HepG2 (cell line): ENCODE results near the gene POU3F1. TPM values are rescaled to one million over a fixed set of nuclear protein-coding genes. Genes with fewer than 3 reads are reported as not detected.

Source experiments
- GTF3A ChIP-seq: sonication (generic); formaldehyde crosslinking; conservative IDR thresholded peaks from 2 replicates; pipeline ENCODE4 v1.4.0; 2020; ENCODE audit warnings: mild to moderate bottlenecking, missing genetic modification reagents
- HDAC1 ChIP-seq: sonication (generic); formaldehyde crosslinking; IDR thresholded peaks from 2 replicates; pipeline ENCODE4 v1.5.1; 2020; ENCODE audit warnings: mild to moderate bottlenecking, missing genetic modification reagents
- MAFG ChIP-seq: sonication (generic); formaldehyde crosslinking; IDR thresholded peaks from 2 replicates; pipeline ENCODE4 v1.5.1; 2020; ENCODE audit warnings: mild to moderate bottlenecking, missing genetic modification reagents
- MLLT10 ChIP-seq: sonication (generic); formaldehyde crosslinking; IDR thresholded peaks from 2 replicates; pipeline ENCODE4 v1.4.0; 2020; ENCODE audit warnings: missing genetic modification reagents
- PHF8 ChIP-seq: sonication (generic); formaldehyde crosslinking; IDR thresholded peaks from 2 replicates; pipeline ENCODE4 v1.5.0; 2020; ENCODE audit warnings: missing genetic modification reagents
- PPARG ChIP-seq: conservative IDR thresholded peaks from 2 replicates; pipeline ENCODE4 v1.6.1; 2016; ENCODE audit warnings: missing biosample characterization, missing genetic modification reagents
- SMC3 ChIP-seq: IDR thresholded peaks from 2 replicates; pipeline ENCODE4 v1.6.1; 2011; ENCODE audit warnings: low read length, improper control_type of control experiment
- TRIM24 ChIP-seq: sonication (generic); formaldehyde crosslinking; IDR thresholded peaks from 2 replicates; pipeline ENCODE4 v1.8.0; 2022; ENCODE audit warnings: mild to moderate bottlenecking, missing genetic modification reagents
- ZNF607 ChIP-seq: sonication (generic); formaldehyde crosslinking; IDR thresholded peaks from 2 replicates; pipeline ENCODE4 v1.5.1; 2020; ENCODE audit warnings: missing genetic modification reagents, mild to moderate bottlenecking, borderline replicate concordance
- ZNF629 ChIP-seq: sonication (generic); formaldehyde crosslinking; conservative IDR thresholded peaks from 2 replicates; pipeline ENCODE4 v1.5.0; 2020; ENCODE audit warnings: missing genetic modification reagents
- ZNF747 ChIP-seq: sonication (generic); formaldehyde crosslinking; IDR thresholded peaks from 2 replicates; pipeline ENCODE4 v1.8.1; 2023; ENCODE audit warnings: missing genetic modification reagents, mild to moderate bottlenecking, borderline replicate concordance
- polyA plus RNA-seq, 8 experiments: library from polyadenylated mRNA; depleted of rRNA in 3 of 8; stranded (reverse) in 7 of 8; unstranded in 1 of 8; fragments of >200 nt; fragmentation: Illumina TruSeq in 4 of 8; extraction: Trizol in 4 of 8; gene quantifications; 2 replicates each; pipeline versions ENCODE4 v1.2.1 to v1.2.3, GENCODE V29; 2011 to 2016; ENCODE audit warnings: low read depth in 4 of 8, missing spikeins in 1 of 8, mixed read lengths in 1 of 8; ENCODE audit not compliant: insufficient read depth in 1 of 8
- total RNA-seq, 5 experiments: library from RNA; depleted of rRNA; stranded (reverse); fragments of >200 nt; fragmentation: Illumina TruSeq; extraction: Trizol; gene quantifications; 2 replicates each; pipeline ENCODE4 v1.2.3, GENCODE V29; 2016; ENCODE audit warnings: low read depth in 1 of 5
- TF ChIP-seq, protein P1 (sequence below): sonication (generic); formaldehyde crosslinking; IDR thresholded peaks from 2 replicates; pipeline ENCODE4 v1.4.0; 2020; ENCODE audit warnings: missing genetic modification reagents
- TF ChIP-seq, protein P2 (sequence below): sonication (generic); formaldehyde crosslinking; IDR thresholded peaks from 2 replicates; pipeline ENCODE4 v1.4.0; 2020; ENCODE audit warnings: mild to moderate bottlenecking, low read depth, missing genetic modification reagents
- TF ChIP-seq, protein P3 (sequence below): sonication (generic); formaldehyde crosslinking; IDR thresholded peaks from 2 replicates; pipeline ENCODE4 v1.4.0; 2020; ENCODE audit warnings: missing genetic modification reagents
- TF ChIP-seq, protein P4 (sequence below): sonication (generic); formaldehyde crosslinking; IDR thresholded peaks from 2 replicates; pipeline ENCODE4 v1.4.0; 2020; ENCODE audit warnings: missing genetic modification reagents
- TF ChIP-seq, protein P5 (sequence below): sonication (generic); formaldehyde crosslinking; IDR thresholded peaks from 2 replicates; pipeline ENCODE4 v1.5.0; 2020; ENCODE audit warnings: mild to moderate bottlenecking, missing genetic modification reagents
- TF ChIP-seq, protein P6 (sequence below): sonication (generic); formaldehyde crosslinking; IDR thresholded peaks from 2 replicates; pipeline ENCODE4 v1.9.0; 2022; ENCODE audit warnings: missing genetic modification reagents, mild to moderate bottlenecking, borderline replicate concordance

The POU3F1 gene
- total and polyA plus RNA-seq, 2 of the 13 experiments (the other 11 are each of a cell fraction or from before 2014, with no cell fraction given) = not detected

DNA sequence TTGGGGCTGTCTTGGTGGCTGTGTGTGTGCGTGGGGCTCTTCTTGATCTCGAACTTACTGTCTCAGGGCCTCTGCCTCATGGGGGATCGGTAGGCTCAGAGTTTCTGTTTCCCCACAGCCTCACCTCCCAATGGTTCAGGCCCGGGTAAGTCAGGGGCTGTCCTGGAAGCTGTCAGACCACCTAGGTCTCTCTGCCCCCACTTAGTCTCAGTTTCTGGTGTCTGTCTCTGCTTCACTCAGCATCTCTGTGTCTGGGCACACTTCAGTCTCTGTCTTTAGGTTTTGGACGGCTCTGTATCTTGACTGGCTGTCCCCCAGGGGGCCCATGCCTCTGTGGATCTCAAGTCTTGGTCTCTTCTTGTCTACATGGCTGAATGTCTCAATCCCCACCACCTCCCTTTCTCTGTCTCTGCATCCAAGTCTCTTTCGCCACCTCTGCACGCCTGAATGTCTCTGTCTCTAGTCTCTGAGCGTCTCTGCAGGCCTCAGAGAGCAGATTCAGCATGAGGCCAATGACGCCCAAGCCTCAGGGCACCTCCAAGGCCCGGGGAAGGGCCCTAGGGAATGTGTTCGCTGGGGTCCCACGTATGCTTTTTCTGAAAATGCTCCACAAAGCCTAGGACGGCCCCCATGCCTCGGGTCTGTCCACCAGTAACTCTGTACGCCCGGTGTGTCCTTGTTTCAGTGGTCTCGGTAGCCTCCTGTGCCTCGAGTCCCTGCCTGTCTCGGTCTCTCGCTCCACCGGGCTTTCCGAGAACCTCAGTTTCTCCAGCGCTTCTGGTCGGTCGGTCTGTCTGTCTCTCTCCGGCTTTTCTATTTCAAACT, 42.1 kb downstream of the POU3F1 start (continued):
- TF ChIP-seq, protein P1, sequence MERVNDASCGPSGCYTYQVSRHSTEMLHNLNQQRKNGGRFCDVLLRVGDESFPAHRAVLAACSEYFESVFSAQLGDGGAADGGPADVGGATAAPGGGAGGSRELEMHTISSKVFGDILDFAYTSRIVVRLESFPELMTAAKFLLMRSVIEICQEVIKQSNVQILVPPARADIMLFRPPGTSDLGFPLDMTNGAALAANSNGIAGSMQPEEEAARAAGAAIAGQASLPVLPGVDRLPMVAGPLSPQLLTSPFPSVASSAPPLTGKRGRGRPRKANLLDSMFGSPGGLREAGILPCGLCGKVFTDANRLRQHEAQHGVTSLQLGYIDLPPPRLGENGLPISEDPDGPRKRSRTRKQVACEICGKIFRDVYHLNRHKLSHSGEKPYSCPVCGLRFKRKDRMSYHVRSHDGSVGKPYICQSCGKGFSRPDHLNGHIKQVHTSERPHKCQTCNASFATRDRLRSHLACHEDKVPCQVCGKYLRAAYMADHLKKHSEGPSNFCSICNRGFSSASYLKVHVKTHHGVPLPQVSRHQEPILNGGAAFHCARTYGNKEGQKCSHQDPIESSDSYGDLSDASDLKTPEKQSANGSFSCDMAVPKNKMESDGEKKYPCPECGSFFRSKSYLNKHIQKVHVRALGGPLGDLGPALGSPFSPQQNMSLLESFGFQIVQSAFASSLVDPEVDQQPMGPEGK (CRISPR knock-in tag) = no peak
- TF ChIP-seq HDAC1 = no peak
- TF ChIP-seq GTF3A (CRISPR knock-in tag) = no peak
- TF ChIP-seq, protein P2, sequence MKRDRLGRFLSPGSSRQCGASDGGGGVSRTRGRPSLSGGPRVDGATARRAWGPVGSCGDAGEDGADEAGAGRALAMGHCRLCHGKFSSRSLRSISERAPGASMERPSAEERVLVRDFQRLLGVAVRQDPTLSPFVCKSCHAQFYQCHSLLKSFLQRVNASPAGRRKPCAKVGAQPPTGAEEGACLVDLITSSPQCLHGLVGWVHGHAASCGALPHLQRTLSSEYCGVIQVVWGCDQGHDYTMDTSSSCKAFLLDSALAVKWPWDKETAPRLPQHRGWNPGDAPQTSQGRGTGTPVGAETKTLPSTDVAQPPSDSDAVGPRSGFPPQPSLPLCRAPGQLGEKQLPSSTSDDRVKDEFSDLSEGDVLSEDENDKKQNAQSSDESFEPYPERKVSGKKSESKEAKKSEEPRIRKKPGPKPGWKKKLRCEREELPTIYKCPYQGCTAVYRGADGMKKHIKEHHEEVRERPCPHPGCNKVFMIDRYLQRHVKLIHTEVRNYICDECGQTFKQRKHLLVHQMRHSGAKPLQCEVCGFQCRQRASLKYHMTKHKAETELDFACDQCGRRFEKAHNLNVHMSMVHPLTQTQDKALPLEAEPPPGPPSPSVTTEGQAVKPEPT (CRISPR knock-in tag) = no peak
- TF ChIP-seq MAFG (CRISPR knock-in tag) = no peak
- no peak for TF ChIP-seq ZNF629
- TF ChIP-seq, protein P3, sequence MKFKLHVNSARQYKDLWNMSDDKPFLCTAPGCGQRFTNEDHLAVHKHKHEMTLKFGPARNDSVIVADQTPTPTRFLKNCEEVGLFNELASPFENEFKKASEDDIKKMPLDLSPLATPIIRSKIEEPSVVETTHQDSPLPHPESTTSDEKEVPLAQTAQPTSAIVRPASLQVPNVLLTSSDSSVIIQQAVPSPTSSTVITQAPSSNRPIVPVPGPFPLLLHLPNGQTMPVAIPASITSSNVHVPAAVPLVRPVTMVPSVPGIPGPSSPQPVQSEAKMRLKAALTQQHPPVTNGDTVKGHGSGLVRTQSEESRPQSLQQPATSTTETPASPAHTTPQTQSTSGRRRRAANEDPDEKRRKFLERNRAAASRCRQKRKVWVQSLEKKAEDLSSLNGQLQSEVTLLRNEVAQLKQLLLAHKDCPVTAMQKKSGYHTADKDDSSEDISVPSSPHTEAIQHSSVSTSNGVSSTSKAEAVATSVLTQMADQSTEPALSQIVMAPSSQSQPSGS (CRISPR knock-in tag) = no peak
- TF ChIP-seq, protein P4, sequence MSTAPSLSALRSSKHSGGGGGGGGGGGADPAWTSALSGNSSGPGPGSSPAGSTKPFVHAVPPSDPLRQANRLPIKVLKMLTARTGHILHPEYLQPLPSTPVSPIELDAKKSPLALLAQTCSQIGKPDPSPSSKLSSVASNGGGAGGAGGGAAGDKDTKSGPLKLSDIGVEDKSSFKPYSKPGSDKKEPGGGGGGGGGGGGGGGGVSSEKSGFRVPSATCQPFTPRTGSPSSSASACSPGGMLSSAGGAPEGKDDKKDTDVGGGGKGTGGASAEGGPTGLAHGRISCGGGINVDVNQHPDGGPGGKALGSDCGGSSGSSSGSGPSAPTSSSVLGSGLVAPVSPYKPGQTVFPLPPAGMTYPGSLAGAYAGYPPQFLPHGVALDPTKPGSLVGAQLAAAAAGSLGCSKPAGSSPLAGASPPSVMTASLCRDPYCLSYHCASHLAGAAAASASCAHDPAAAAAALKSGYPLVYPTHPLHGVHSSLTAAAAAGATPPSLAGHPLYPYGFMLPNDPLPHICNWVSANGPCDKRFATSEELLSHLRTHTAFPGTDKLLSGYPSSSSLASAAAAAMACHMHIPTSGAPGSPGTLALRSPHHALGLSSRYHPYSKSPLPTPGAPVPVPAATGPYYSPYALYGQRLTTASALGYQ = no peak
- no peak for TF ChIP-seq MLLT10 (CRISPR knock-in tag)
- TF ChIP-seq SMC3 = no peak
- TF ChIP-seq, protein P5, sequence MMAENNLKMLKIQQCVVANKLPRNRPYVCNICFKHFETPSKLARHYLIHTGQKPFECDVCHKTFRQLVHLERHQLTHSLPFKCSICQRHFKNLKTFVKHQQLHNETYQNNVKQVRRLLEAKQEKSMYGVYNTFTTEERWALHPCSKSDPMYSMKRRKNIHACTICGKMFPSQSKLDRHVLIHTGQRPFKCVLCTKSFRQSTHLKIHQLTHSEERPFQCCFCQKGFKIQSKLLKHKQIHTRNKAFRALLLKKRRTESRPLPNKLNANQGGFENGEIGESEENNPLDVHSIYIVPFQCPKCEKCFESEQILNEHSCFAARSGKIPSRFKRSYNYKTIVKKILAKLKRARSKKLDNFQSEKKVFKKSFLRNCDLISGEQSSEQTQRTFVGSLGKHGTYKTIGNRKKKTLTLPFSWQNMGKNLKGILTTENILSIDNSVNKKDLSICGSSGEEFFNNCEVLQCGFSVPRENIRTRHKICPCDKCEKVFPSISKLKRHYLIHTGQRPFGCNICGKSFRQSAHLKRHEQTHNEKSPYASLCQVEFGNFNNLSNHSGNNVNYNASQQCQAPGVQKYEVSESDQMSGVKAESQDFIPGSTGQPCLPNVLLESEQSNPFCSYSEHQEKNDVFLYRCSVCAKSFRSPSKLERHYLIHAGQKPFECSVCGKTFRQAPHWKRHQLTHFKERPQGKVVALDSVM (CRISPR knock-in tag) = no peak
- TF ChIP-seq PHF8 (CRISPR knock-in tag) = peak; percentile 22; the same call in 1 of the 2 replicates
- no peak for TF ChIP-seq ZNF607 (CRISPR knock-in tag)
- TF ChIP-seq ZNF747 (CRISPR knock-in tag) = no peak
- TF ChIP-seq PPARG (CRISPR knock-in tag) = no peak
- TF ChIP-seq, protein P6, sequence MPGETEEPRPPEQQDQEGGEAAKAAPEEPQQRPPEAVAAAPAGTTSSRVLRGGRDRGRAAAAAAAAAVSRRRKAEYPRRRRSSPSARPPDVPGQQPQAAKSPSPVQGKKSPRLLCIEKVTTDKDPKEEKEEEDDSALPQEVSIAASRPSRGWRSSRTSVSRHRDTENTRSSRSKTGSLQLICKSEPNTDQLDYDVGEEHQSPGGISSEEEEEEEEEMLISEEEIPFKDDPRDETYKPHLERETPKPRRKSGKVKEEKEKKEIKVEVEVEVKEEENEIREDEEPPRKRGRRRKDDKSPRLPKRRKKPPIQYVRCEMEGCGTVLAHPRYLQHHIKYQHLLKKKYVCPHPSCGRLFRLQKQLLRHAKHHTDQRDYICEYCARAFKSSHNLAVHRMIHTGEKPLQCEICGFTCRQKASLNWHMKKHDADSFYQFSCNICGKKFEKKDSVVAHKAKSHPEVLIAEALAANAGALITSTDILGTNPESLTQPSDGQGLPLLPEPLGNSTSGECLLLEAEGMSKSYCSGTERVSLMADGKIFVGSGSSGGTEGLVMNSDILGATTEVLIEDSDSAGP (CRISPR knock-in tag) = no peak
- TF ChIP-seq TRIM24 (CRISPR knock-in tag) = no peak
